ENCODE data around the gene DENND1B. TPM values are rescaled to one million over a fixed set of nuclear protein-coding genes. Genes with fewer than 3 reads are reported as not detected.

DENND1B gene
- polyA plus RNA-seq, 1 donor from 2014 or later = 12.4 TPM

GRCh38 chr1:197615693-197616011, 159.6 kb downstream of the DENND1B start:
- Histone ChIP-seq H3K4me3 (ENCODE audit: low read length) (no peak overlapping the region), H2AFZ (ENCODE audit: low read depth, low read length) (no peak overlapping the region), H4K20me1 (ENCODE audit: insufficient read depth) (no peaks in the 10 kb centered on the region), H3K9me3 (ENCODE audit: low read length) (no peaks in the 10 kb centered on the region), H3K36me3 (ENCODE audit: insufficient read depth, low read length) (no peaks in the 10 kb centered on the region), H3K4me2 (ENCODE audit: low read length) (no peak overlapping the region), H3K27ac (ENCODE audit: low read length) (no peak overlapping the region), H3K27me3 (ENCODE audit: insufficient read depth, low read depth, low read length) (no peaks in the 10 kb centered on the region), H3K9ac (ENCODE audit: low read length) (no peak overlapping the region), H3K9me2 (ENCODE audit: insufficient read depth, low read length) (no peaks in the 10 kb centered on the region), H3F3A (ENCODE audit: insufficient read depth, low read length, poor library complexity, severe bottlenecking) (no peaks in the 10 kb centered on the region), H3K79me2 (replicated peaks; ENCODE audit: insufficient read depth, low read length) (no peaks in the 10 kb centered on the region)
- TF ChIP-seq SMC3 (conservative IDR thresholded peaks at IDR 0.05; ENCODE audit: poor library complexity) (no peak), EZH2 (IDR thresholded peaks at IDR 0.05; ENCODE audit: borderline replicate concordance, insufficient read depth, low read length, poor library complexity, severe bottlenecking) (no peak)

GRCh38 chr1:197614916-197615692, 160.2 kb downstream of the DENND1B start:
- H3K9me2 ChIP-seq (ENCODE audit: insufficient read depth, low read length) = no peaks in the 10 kb centered on the region
- no peak overlapping the region for H2AFZ ChIP-seq (ENCODE audit: low read depth, low read length)
- no peak overlapping the region for H3K9ac ChIP-seq (ENCODE audit: low read length)
- no peaks in the 10 kb centered on the region for H3K27me3 ChIP-seq (ENCODE audit: insufficient read depth, low read depth, low read length)
- no peak for TF ChIP-seq EZH2 (IDR thresholded peaks at IDR 0.05; ENCODE audit: borderline replicate concordance, insufficient read depth, low read length, poor library complexity, severe bottlenecking)
- peak; percentile 82 for TF ChIP-seq SMC3 (conservative IDR thresholded peaks at IDR 0.05; ENCODE audit: poor library complexity)
- TF ChIP-seq RAD21 (conservative IDR thresholded peaks at IDR 0.05) = peak; percentile 78
- TF ChIP-seq REST (IDR thresholded peaks at IDR 0.05; ENCODE audit: borderline replicate concordance) = no peak
- peak; percentile 74 for TF ChIP-seq CTCF (IDR thresholded peaks at IDR 0.05; ENCODE audit: poor library complexity, severe bottlenecking)
- no peak for TF ChIP-seq POLR2AphosphoS5 (IDR thresholded peaks at IDR 0.05)
- no peaks in the 10 kb centered on the region for H3F3A ChIP-seq (ENCODE audit: insufficient read depth, low read length, poor library complexity, severe bottlenecking)
- no peak overlapping the region for H3K27ac ChIP-seq (ENCODE audit: low read length)
- H3K36me3 ChIP-seq (ENCODE audit: insufficient read depth, low read length) = no peaks in the 10 kb centered on the region
- H3K4me2 ChIP-seq (ENCODE audit: low read length) = no peak overlapping the region
- no peaks in the 10 kb centered on the region for H3K9me3 ChIP-seq (ENCODE audit: low read length)
- no peak overlapping the region for H3K4me3 ChIP-seq (ENCODE audit: low read length)
- no peaks in the 10 kb centered on the region for H3K79me2 ChIP-seq (replicated peaks; ENCODE audit: insufficient read depth, low read length)
- H4K20me1 ChIP-seq (ENCODE audit: insufficient read depth) = no peaks in the 10 kb centered on the region

GRCh38 chr1:197606168-197606845, 169.0 kb downstream of the DENND1B start:
- TF ChIP-seq RAD21 (conservative IDR thresholded peaks at IDR 0.05) = no peak
- TF ChIP-seq EP300 (conservative IDR thresholded peaks at IDR 0.05; ENCODE audit: poor library complexity, severe bottlenecking) = no peak
- no peak for TF ChIP-seq SMC3 (conservative IDR thresholded peaks at IDR 0.05; ENCODE audit: poor library complexity)
- TF ChIP-seq MXI1 (conservative IDR thresholded peaks at IDR 0.05; ENCODE audit: poor library complexity, severe bottlenecking) = no peak
- Histone ChIP-seq H3K9ac (ENCODE audit: low read length) (no peak overlapping the region), H3K79me2 (replicated peaks; ENCODE audit: insufficient read depth, low read length) (no peaks in the 10 kb centered on the region), H3K4me2 (ENCODE audit: low read length) (no peak overlapping the region), H3K9me3 (ENCODE audit: low read length) (no peaks in the 10 kb centered on the region), H3K27ac (ENCODE audit: low read length) (no peak overlapping the region), H3F3A (ENCODE audit: insufficient read depth, low read length, poor library complexity, severe bottlenecking) (no peaks in the 10 kb centered on the region), H4K20me1 (ENCODE audit: insufficient read depth) (no peaks in the 10 kb centered on the region), H3K9me2 (ENCODE audit: insufficient read depth, low read length) (no peaks in the 10 kb centered on the region), H3K36me3 (ENCODE audit: insufficient read depth, low read length) (no peaks in the 10 kb centered on the region), H3K4me3 (ENCODE audit: low read length) (no peak overlapping the region), H3K27me3 (ENCODE audit: insufficient read depth, low read depth, low read length) (no peaks in the 10 kb centered on the region), H2AFZ (ENCODE audit: low read depth, low read length) (no peak overlapping the region)

Data from neural cell (in vitro differentiated cells).